ENCODE measurements around the gene ATP11A. TPM values are rescaled to one million over a fixed set of nuclear protein-coding genes. Genes with fewer than 3 reads are reported as not detected.
"Not testable (repeated sequence)": the region's sequence is repeated elsewhere in the genome, so short reads cannot be mapped to it uniquely, and the experiment has no call there.

Gene ATP11A
- total RNA-seq, 2 donors from 2014 or later = 89.0 to 91.2 TPM

GRCh38 chr13:112781287-112781686 is 91.4 kb downstream of the ATP11A start:
- Mint-ChIP-seq H3K4me3 (no peak overlapping the region), H3K36me3 (no peaks in the 10 kb centered on the region), H3K27ac (no peak overlapping the region), H3K9me3 (no peaks in the 10 kb centered on the region), H3K4me1 (ENCODE audit: low read depth in 2 of 2) (peaks cover 6 to 24% of the 10 kb centered on the region in 2 donors), H3K27me3 (no peaks in the 10 kb centered on the region)
- no peak for ATAC-seq
- no peak for DNase-seq (ENCODE audit: low spot score)

GRCh38 chr13:112781881-112782361 is 92.1 kb downstream of the ATP11A start:
- DNase-seq (ENCODE audit: low spot score) = no peak

GRCh38 chr13:112782429-112783010 is 92.7 kb downstream of the ATP11A start:
- Mint-ChIP-seq H3K4me3 (no peak overlapping the region), H3K27ac (no peak overlapping the region), H3K36me3 (no peaks in the 10 kb centered on the region), H3K4me1 (ENCODE audit: low read depth in 2 of 2) (peaks cover 6 to 23% of the 10 kb centered on the region in 2 donors), H3K9me3 (no peaks in the 10 kb centered on the region), H3K27me3 (no peaks in the 10 kb centered on the region)
- DNase-seq (ENCODE audit: low spot score) (no peak), ATAC-seq (no peak)

More at GRCh38 chr13:112781881-112782361, 92.1 kb downstream of the ATP11A start:
- Mint-ChIP-seq H3K27me3 (no peaks in the 10 kb centered on the region), H3K4me3 (no peak overlapping the region), H3K36me3 (no peaks in the 10 kb centered on the region), H3K9me3 (no peaks in the 10 kb centered on the region), H3K4me1 (ENCODE audit: low read depth in 2 of 2) (peaks cover 6 to 23% of the 10 kb centered on the region in 2 donors), H3K27ac (no peak overlapping the region)
- no peak for ATAC-seq

GRCh38 chr13:112783135-112783977 is 93.5 kb downstream of the ATP11A start:
- H3K27ac Mint-ChIP-seq = no peak overlapping the region
- no peaks in the 10 kb centered on the region for H3K9me3 Mint-ChIP-seq
- DNase-seq (ENCODE audit: low spot score) (no peak), ATAC-seq (peak in 1 of 2 donors; percentile 40)
- no peaks in the 10 kb centered on the region for H3K27me3 Mint-ChIP-seq
- H3K36me3 Mint-ChIP-seq = no peaks in the 10 kb centered on the region
- peaks cover 6 to 18% of the 10 kb centered on the region in 2 donors for H3K4me1 Mint-ChIP-seq (ENCODE audit: low read depth in 2 of 2)
- no peak overlapping the region for H3K4me3 Mint-ChIP-seq

GRCh38 chr13:112783978-112784371 is 94.1 kb downstream of the ATP11A start:
- Mint-ChIP-seq H3K27me3 (no peaks in the 10 kb centered on the region), H3K4me1 (ENCODE audit: low read depth in 2 of 2) (peaks cover 6 to 18% of the 10 kb centered on the region in 2 donors), H3K36me3 (no peaks in the 10 kb centered on the region), H3K4me3 (no peak overlapping the region), H3K9me3 (no peaks in the 10 kb centered on the region), H3K27ac (no peak overlapping the region)
- ATAC-seq (peak in 1 of 2 donors; percentile 36), DNase-seq (ENCODE audit: low spot score) (no peak)

- Mint-ChIP-seq H3K27me3 (no peaks in the 10 kb centered on the region), H3K27ac (no peak overlapping the region), H3K4me3 (no peak overlapping the region), H3K9me3 (no peaks in the 10 kb centered on the region), H3K36me3 (no peaks in the 10 kb centered on the region), H3K4me1 (ENCODE audit: low read depth in 2 of 2) (peaks cover 6 to 18% of the 10 kb centered on the region in 2 donors)
- DNase-seq (ENCODE audit: low spot score) (no peak), ATAC-seq (no peak)
These were observed 95.1 kb downstream of the ATP11A start for GRCh38 chr13:112784811-112785482.

- Mint-ChIP-seq H3K9me3 (no peaks in the 10 kb centered on the region), H3K4me3 (no peak overlapping the region), H3K4me1 (ENCODE audit: low read depth in 2 of 2) (peaks cover 3 to 15% of the 10 kb centered on the region in 2 donors), H3K36me3 (no peaks in the 10 kb centered on the region), H3K27ac (no peak overlapping the region), H3K27me3 (no peaks in the 10 kb centered on the region)
- DNase-seq (ENCODE audit: low spot score) (no peak), ATAC-seq (peak in 1 of 2 donors; percentile 40)
These were observed 95.6 kb downstream of the ATP11A start for GRCh38 chr13:112785483-112785856.

GRCh38 chr13:112786810-112787209 is 97.0 kb downstream of the ATP11A start:
- peaks cover 0 to 10% of the 10 kb centered on the region in 2 donors for H3K4me1 Mint-ChIP-seq (ENCODE audit: low read depth in 2 of 2)
- H3K4me3 Mint-ChIP-seq; ATAC-seq; H3K36me3 Mint-ChIP-seq; H3K27me3 Mint-ChIP-seq; H3K9me3 Mint-ChIP-seq; H3K27ac Mint-ChIP-seq; DNase-seq (ENCODE audit: low spot score): not testable (repeated sequence)

GRCh38 chr13:112790735-112791641 is 101.2 kb downstream of the ATP11A start:
- no peak for ATAC-seq
- Mint-ChIP-seq H3K27me3 (no peaks in the 10 kb centered on the region), H3K4me1 (ENCODE audit: low read depth in 2 of 2) (peaks cover 0 to 9% of the 10 kb centered on the region in 2 donors), H3K36me3 (no peaks in the 10 kb centered on the region), H3K4me3 (no peak overlapping the region), H3K9me3 (no peaks in the 10 kb centered on the region), H3K27ac (no peak overlapping the region)
- no peak for DNase-seq (ENCODE audit: low spot score)

GRCh38 chr13:112791663-112792440 is 102.0 kb downstream of the ATP11A start:
- DNase-seq (ENCODE audit: low spot score) = no peak
- peaks cover 5% of the 10 kb centered on the region for H3K36me3 Mint-ChIP-seq
- ATAC-seq = no peak
- no peaks in the 10 kb centered on the region for H3K27me3 Mint-ChIP-seq
- peak overlapping the region in 1 of 2 donors; percentile 24 for H3K27ac Mint-ChIP-seq
- no peak overlapping the region for H3K4me3 Mint-ChIP-seq
- no peaks in the 10 kb centered on the region for H3K9me3 Mint-ChIP-seq
- H3K4me1 Mint-ChIP-seq (ENCODE audit: low read depth in 2 of 2) = peaks cover 0 to 9% of the 10 kb centered on the region in 2 donors

- Mint-ChIP-seq H3K36me3 (peaks cover 6% of the 10 kb centered on the region), H3K4me1 (ENCODE audit: low read depth in 2 of 2) (peaks cover 0 to 9% of the 10 kb centered on the region in 2 donors), H3K9me3 (no peaks in the 10 kb centered on the region), H3K27ac (peak overlapping the region in 1 of 2 donors; percentile 24), H3K4me3 (no peak overlapping the region), H3K27me3 (no peaks in the 10 kb centered on the region)
- ATAC-seq = no peak
- no peak for DNase-seq (ENCODE audit: low spot score)
These were observed 102.7 kb downstream of the ATP11A start for GRCh38 chr13:112792511-112792910.

GRCh38 chr13:112793545-112794445 is 104.0 kb downstream of the ATP11A start:
- H3K9me3 Mint-ChIP-seq = peaks cover 1% of the 10 kb centered on the region
- no peak overlapping the region for H3K27ac Mint-ChIP-seq
- peaks cover 9% of the 10 kb centered on the region for H3K36me3 Mint-ChIP-seq
- H3K27me3 Mint-ChIP-seq = no peaks in the 10 kb centered on the region
- peaks cover 0 to 9% of the 10 kb centered on the region in 2 donors for H3K4me1 Mint-ChIP-seq (ENCODE audit: low read depth in 2 of 2)
- no peak for ATAC-seq
- no peak for DNase-seq (ENCODE audit: low spot score)
- H3K4me3 Mint-ChIP-seq = no peak overlapping the region

All from natural killer cell treated with Interleukin-12 subunit alpha and Interleukin-12 subunit beta and Interleukin-15 and Interleukin-18, amount 100 ng/mL, for 72 hours (primary cell).